HT1080 (cell line): ENCODE results near the gene RPL36. TPM values are rescaled to one million over a fixed set of nuclear protein-coding genes. Genes with fewer than 3 reads are reported as not detected.
A peak's percentile ranks its signal among the peaks of the same experiment; 100 is the strongest.

Experiments used
- DNase-seq: peaks from one replicate; pipeline ENCODE4 v3.0.0-alpha.2; 2015; ENCODE audit warnings: low read depth
- polyA plus RNA-seq, 2 experiments: library from polyadenylated mRNA; depleted of rRNA; stranded (reverse); fragments of >200 nt; gene quantifications; 2 replicates each; pipeline ENCODE4 v1.2.3, GENCODE V29; 2015
- total RNA-seq: library from RNA; depleted of rRNA; stranded (reverse); fragments of >200 nt; shearing (Covaris generic); gene quantifications from 2 replicates; pipeline ENCODE4 v1.2.3, GENCODE V29; 2014; rRNA removed

The RPL36 gene
- total RNA-seq, result 1,434 and 2,039 TPM in 2 replicates
- polyA plus RNA-seq (2015; cell fraction: cytosol; rRNA removed), result 933 and 1,408 TPM in 2 replicates
- polyA plus RNA-seq (2015; cell fraction: nucleus; rRNA removed), result 312 and 437 TPM in 2 replicates

DNA sequence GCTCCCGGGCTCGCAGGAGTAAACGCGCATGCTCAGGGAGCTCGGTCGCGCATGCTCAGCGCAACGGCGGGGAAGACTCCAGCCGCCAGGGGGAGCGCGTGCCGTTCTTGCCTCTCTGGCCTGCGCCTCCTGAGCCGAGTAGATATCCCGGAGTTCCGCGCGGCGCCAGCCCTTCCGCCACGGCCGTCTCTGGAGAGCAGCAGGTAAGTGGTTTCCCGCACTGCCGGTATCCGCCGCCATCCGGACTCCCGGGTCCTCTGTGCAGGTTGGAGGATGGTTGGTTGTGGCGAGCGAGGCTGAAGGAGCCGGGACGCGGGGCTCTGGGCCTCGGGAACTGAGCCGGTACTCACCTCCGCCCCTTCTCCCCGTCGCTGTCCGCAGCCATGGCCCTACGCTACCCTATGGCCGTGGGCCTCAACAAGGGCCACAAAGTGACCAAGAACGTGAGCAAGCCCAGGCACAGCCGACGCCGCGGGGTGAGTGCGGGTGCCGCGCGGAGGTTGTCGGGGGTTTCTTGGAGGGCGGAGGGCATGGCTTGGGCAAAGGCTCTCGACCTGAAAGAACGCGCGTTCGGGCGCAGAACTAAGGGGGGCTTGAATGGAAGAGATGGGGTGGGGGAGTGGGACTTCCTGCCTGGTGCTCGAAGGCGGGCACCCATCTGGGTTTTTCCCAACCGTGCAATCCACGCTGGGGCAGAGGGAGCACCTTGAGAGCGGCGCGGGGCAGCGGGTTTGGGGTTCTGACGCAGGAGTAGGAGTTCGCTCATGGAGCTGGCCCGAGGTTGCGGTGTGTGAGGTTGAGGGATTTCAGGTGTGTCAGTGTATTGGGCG, at the start of gene RPL36:
RPL36 (plus strand) TSS at position 171 of the 830 bp plus-strand sequence; CDS start at position 384, 213 bp downstream.
- DNase-seq, result peak; percentile 96

DNA sequence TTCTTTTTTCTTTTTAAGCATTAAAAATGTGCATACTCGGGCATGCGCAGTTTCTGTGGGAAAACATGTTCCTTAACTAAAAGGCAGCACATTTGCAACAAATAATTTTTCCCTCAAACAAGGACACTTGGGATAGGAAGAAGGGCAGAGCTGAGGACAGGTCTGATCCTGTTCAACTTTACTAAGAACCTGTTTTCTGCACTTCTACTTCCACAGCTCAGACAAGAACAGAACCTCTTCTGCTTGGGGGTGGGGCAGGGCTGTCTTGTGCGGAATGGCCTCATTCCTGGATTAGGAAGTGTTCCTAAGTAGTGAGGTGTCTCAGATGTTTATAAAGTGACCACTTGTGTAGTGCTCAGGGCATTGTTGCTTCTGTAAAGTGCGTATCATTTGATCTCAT, 48.9 kb upstream of the RPL36 start:
- DNase-seq, result no peak

DNA sequence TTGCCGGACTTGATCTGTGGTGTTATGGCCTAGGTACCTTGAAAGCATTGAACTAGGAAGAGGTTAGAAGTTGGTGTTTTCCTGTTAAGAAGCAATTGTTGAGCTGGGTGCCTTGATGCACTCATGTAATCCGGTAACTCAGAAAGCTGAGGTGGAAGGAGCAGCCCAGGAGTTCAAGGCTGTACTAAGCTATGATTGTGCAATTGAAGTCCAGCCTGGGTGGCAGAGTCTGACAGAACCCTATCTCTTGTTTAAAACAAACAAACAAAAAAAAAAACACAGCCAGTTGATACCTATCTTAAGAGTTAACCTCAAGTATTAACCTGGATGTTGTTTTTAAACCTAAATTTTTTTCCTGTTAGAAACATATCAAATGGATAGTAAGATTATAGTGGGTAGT, 47.9 kb upstream of the RPL36 start:
- DNase-seq, result no peak

DNA sequence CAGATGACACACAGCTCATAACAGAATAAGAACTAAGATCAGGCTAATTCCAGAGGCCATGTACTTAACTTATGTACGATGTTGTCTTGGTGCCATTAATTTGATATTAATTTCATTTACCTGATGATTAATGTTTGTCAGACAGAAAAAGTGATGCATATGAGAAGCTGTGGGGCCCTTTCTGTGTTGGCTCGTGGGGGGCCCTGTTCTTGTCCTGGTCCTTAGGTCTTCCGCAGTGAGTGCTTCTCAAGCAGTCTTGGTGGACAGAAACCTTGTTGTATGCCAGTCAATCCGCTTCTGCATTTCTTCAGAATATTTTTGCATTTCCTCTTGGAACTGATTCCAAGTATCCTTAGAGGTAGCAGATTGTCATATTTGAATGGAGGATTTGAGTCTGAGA, 47.0 kb upstream of the RPL36 start:
- no peak for DNase-seq

DNA sequence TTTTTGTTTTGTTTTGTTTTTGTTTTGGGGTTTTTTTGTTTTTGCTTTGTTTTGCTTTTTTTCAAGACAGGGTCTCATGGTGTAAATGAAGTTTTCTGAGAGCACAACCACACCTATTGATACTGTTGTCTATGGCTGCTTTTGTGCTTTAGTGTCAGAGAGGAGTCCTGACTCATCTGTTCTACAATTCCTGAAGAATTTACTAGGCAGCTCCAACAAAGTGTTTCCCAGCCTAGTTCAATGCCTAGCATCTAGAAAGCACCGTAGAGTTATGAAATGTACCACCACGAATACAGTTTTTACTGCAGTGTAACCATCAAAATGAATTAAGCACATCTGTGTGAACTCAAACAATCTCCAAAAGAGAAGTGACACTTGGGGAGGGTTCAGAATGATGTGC, 46.1 kb upstream of the RPL36 start:
- DNase-seq, result no peak

DNA sequence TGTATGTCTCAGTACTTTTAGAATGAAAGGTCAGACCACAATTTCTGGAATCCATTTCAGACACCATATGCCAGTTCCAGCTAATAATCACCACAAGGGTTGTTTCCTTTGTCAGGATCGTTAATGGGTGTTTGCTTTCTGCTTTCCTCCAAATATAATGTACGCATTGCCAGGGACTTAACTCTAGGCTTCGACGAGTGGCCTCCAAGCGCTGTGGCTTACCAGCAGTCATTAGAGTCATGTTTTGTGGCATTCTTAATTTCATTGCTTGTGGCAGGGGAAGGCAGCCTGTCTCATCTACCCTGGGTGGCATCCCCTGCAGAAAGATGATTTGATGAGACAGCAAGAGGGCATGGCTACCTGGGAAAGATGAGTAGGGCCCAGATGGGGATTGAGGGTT, 44.7 kb upstream of the RPL36 start:
- no peak for DNase-seq

DNA sequence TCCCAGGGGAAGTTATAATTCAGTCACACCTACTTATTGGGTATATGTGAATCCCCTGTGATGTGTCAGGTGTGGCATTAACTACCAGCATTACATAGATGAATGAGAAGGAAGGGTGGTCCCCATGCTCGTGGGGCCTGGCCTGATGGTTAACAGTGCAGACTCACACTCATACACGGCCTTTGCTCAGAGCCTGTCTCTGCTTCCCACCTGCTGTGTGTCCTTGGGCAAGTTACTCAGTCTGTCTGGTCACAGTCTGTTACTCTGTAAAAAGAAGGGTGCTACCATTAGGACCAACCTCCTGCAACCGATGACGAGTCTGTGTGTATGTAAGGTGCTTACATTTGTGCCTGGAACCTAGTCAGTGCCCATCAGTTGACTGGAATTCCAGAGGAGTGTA, 43.4 kb upstream of the RPL36 start:
- DNase-seq, result no peak

DNA sequence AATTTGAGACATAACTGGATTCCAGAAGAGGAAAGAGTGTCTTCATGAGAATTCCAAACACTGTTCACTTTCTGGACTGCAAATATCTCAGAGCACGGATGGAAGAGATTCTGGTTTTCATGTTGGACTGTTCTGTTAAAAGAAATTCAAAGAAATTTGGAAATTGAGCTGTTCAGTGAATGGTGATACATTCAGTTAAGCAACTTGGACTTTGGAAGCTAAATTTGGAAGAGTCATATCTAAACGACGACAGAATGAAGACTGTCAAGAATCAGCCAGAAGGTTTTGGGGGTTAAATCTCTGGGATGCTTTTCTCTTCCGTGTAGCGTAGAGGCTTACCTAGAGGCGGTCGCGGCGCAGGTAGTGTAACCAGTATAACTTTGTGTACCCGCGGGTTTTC, 41.6 kb upstream of the RPL36 start:
- no peak for DNase-seq

DNA sequence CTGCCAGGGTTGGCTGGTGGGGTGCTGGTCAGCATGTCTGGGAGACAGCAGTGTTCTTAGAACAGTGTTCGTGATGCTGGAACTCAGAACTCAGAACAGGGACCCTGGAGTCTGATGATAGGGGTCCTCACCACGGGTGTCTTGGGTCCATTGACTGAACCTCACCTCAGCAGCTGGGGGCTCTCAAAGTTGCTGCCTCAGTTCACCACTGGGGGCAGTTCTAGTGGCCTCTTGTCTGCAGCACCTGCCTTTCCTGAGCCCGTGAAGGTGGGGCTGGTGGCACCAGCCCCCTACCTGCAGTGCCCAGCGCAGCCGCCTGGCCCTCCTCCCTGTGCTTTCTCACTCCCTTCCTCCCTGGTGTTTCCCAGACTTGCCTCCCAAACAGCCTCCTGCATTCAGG, 38.7 kb upstream of the RPL36 start:
- no peak for DNase-seq

DNA sequence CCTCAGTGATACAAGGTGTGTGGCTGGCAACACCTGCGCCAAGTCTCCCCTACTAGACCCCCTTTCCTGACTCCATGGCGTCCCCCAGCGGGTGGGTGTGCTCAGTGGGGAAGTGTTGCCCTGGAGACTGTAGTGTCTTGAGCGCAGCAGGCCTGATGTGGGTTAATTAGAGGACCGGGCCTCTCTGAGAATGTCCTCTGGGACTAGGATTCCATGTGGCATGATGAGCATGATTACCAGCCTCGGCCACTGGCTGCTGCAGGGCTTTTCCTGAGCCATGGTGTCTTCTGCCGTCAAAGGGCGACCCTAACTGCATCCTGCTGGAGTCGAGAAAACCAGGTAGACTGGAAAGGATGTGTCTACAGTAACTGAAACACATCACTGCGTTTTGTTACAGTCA, 37.8 kb upstream of the RPL36 start:
- no peak for DNase-seq

DNA sequence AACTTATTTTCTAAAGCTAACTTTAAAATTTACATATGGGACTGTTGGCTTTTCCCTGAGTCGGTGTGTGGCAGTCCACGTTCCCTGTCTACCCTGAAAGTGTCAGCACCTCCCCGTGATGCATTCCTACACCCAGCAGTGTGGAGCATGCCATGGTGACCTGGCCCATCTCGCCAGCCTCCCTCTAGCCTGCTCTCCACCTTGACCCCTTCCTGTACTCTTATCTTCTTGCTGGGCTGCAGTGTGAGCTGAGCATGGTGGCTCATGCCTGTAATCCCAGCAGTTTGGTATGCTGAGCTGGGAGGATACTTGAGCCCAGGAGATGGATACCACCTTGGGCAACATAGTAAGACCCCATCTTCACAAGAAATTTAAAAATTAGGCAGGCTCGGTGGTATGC, 35.2 kb upstream of the RPL36 start:
- no peak for DNase-seq

DNA sequence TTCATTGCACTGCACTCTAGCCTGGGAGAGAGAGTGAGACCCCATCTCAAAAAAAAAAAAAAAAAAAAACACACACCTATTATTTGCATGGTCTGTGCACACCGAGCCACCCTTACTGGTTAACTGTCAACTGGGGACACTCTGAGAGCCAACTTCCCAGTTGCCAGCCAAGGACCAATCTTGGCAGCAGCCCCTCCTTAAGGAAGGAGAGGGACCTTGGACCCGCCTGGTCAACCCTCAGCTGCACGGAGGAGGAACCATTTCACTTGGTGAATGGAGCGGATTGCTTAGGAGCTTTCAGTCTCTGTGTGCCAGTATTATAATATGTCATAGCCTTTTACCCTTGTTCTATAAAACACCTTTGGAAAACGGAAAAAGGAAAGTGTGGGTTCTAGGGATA, 34.7 kb upstream of the RPL36 start:
- DNase-seq, result no peak

DNA sequence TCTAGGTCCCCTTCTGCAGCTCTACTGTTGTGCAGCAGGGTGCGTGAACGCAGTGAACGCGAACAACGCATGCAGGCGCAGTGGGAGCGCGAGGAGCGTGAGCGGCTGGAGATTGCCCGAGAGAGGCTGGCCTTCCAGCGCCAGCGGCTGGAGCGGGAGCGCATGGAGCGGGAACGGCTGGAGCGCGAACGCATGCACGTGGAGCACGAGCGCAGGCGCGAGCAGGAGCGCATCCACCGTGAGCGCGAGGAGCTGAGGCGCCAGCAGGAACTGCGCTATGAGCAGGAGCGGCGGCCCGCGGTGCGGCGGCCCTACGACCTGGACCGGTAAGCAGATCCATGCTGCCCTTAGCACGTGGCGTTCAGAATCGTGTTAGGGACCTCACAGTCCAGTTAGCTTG, 28.6 kb upstream of the RPL36 start:
- DNase-seq, result no peak

DNA sequence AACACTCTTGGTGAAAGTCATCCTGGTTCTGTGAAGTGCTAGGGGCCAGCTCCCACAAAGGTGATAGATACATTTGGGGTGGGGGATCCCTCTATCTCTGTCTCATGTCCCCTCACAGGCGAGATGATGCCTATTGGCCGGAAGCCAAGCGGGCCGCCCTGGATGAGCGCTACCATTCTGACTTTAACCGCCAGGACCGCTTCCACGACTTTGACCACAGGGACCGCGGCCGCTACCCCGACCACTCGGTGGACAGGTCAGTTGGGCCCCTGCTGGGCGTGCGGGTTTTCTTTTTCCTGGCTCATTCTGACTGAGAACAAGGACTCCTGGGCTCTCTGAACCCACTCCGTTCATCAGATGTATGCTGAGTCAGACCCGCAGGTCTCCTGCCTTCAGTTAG, 26.2 kb upstream of the RPL36 start:
- DNase-seq, result no peak

DNA sequence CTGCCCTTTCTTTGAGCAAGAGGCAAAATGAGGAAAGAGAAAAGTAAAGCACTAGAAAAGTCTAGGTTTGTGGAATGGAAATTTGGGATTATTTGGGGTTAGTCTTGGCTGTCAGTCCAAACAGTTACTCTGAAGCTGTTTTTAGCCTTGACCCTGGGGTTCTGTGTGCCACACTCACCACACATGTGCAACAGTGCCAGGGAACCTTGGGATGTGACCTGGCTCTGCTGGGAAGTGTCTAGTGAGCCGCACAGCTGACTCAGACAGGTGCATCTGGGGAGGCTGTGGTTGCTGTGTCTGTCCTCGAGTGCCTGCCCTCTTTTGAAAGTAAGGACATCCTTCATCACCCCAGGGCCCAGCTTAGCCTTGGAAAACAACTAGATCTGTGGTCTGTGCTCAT, 25.6 kb upstream of the RPL36 start:
- DNase-seq, result no peak

DNA sequence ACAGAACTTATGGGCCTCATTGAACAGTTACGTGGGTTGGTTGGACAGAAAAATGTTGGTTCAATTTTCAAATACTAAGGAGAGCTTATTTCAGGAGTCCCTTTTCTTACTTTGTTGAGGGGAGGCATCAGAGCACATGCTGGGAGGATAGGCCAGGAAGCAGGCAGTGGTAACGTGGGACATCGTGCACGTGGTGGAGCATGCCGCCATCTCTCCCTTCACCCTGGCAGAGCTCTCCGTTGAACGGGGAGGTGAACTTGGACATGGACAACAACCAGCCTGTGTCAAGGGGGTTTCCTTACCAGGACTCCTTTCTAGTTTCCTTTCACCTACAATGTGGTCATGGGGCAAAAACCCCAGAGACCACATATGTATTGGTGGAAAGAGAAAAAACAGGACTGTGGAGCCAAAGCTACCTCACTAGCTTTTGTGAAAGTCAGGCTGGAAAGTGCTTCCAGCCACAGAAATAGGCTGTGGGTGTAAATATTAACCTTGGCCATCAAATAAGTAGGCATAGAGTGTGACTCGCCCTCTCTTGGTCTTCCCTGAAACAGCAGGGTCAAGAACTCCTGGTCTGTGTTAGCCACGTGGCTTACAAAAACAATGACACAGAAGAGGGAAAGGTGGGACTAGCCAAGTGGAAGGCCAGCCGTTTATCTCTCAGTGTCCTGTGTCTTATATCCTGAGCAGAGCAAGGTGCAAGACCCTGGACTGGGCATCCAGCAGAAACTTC, 24.1 kb upstream of the RPL36 start:
- peak; percentile 63 for DNase-seq

DNA sequence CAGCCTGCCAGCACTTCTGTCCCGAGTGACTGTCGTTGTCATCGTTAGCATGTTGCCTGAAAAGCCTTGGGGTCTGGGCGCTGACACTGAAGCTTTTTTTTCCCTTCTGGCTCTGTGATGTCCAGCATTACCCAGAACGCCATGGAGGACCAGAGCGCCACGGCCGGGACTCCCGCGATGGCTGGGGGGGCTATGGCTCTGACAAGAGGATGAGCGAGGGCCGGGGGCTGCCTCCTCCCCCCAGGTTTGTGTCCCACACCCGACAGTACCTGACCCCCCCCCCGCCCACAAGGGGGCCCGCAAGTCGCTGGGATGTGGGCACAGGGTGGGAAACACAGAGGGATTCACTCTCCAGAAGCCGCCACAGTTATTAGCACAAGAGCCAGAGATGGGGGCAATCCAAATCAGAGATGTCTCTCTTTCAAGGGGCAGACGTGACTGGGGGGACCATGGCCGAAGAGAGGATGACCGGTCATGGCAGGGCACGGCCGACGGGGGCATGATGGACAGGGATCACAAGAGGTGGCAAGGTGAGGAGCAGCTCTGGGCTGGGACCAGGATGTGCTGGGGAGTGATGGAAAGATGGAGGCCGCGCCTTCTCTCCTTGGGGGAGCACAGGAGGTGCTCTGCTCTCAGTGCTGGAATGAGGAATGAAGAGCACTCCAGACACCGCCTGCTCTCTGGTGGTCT, 23.0 kb upstream of the RPL36 start:
- no peak for DNase-seq

DNA sequence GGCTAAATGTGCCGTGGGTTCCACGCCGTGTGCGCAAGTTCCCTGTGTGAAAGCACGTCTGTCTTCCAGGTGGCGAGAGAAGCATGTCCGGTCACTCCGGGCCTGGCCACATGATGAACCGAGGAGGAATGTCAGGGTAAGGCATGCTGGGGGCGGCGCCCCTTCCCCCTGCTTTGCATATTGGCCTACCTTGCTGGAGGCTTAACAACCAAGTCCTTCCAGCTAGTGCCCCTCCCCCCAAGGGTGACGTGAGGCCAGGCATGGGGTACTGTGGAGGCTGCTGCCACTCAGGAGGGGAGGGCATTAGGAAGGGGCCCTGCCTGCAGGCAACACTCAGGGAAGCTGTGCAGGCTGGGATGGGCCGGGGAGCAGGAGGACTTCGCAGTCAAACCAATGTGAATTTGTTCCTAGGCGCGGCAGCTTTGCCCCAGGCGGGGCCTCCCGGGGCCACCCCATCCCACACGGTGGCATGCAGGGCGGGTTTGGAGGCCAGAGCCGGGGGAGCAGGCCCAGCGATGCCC, 22.3 kb upstream of the RPL36 start:
- DNase-seq, result no peak

DNA sequence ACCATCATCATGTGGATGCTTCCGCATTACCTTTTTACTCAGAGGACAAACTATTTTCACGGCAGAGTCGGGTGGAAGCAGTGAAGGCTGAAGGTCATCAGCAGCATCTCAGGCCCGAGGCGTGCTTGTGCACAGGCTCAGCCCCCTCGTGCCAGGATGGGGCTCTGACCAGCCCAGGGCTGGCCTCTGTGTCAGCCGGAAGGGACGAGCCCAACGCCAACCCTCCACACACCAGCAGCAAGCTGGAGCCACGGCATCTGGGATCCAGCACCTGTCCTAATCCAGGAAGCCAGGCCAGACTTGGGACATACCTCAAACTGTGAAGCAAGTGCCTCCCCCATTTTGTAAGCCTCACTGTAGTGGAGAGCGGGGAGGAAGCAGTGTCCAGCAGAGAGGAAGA, 20.9 kb upstream of the RPL36 start:
- DNase-seq, result no peak

DNA sequence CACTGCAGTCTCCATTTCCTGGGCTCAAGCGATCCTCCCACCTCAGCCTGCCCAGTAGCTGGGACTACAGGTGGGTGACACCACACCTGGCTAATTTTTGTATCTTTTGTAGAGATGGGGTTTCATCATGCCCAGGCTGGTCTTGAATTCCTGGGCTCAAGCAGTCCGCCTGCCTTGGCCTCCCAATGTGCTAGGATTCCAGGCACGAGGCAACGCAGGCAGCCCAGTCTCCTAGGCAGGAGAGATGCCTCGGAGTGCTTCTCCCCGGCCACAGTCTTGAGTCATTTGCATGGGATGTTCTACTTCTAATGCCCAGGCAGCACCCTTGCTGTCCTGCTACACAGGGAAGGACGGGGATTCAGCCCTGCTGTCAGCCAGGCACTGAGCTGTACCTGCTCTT, 18.5 kb upstream of the RPL36 start:
- DNase-seq, result no peak

DNA sequence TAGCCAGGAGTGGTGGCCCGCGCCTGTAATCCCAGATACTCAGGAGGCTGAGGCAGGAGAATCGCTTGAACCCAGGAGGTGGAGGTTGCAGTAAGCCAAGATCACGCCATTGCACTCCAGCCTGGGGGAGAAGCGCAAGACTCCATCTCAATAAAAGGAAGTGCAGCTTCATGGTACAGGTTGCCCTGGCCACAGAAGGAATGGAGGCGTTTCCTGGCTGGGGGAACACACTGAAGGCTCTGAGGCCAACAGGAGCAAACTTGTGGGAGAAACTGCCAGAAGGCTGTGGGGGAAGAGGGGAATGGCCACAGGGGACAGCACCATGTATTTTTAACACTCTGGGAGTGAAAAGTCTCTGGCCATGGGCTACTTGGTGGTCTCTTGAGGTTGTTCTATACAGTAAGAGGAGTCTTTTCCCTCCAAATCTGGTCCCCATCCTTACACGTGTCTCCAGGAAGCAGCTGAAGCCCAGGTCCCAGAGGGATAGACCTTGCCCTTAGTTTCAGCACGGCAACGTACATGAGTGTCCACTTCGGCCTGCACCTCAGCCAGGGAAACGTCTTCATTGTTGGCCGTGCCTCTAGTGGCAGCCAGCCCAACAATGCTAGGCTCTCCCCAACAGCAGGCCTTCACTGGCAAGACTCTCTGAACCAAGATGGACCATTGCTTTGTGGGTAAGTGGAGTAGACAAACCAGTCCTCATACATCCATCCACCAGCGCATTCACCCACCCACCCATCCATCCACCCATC, 17.2 kb upstream of the RPL36 start:
- DNase-seq, result no peak
